ENCODE data around the gene DTX1. TPM values are rescaled to one million over a fixed set of nuclear protein-coding genes. Genes with fewer than 3 reads are reported as not detected.

The DTX1 gene
- total and polyA plus RNA-seq, 2 donors (not counting 1 experiment from before 2014, with no cell fraction given): 47.0 to 49.5 TPM

- peak; percentile 19 for DNase-seq
- intact Hi-C loops (cut with micrococcal nuclease): no loop called here
- no peak for ATAC-seq (ENCODE audit: low read depth)
- TF ChIP-seq EZH2 (IDR thresholded peaks at IDR 0.05; ENCODE audit: borderline replicate concordance, insufficient read depth, low read depth, low read length, poor library complexity, severe bottlenecking) (no peak), CTCF (IDR thresholded peaks at IDR 0.05) (no peak)
- Mint-ChIP-seq H3K9me3 (ENCODE audit: insufficient read depth) (no peaks in the 10 kb centered on the region), H3K27me3 (no peaks in the 10 kb centered on the region), H3K4me3 (peak overlapping the region; percentile 19), H3K27ac (peak overlapping the region; percentile 81), H3K4me1 (peaks cover 90% of the 10 kb centered on the region)
- H3K4me1 ChIP-seq (ENCODE audit: control insufficient read depth in 2 of 2, insufficient read depth in 2 of 2, low read length in 2 of 2): peaks cover 90 to 96% of the 10 kb centered on the region in 2 donors
- no peaks in the 10 kb centered on the region for H3K9me3 ChIP-seq (ENCODE audit: control extremely low read depth in 1 of 3, control insufficient read depth in 2 of 3, insufficient read depth in 1 of 3, low read length in 2 of 3)
- H3K4me3 ChIP-seq (ENCODE audit: control extremely low read depth in 1 of 5, extremely low read depth in 1 of 5, insufficient read depth in 1 of 5, low read depth in 2 of 5, low read length in 4 of 5): no peak overlapping the region
- 19% methylated on average over 9 of the region's 13 CpGs for WGBS (ENCODE audit: insufficient coverage)
- H3K27ac ChIP-seq (ENCODE audit: low read length in 2 of 2): peak overlapping the region; percentile 37 to 77
- H2AFZ ChIP-seq (ENCODE audit: insufficient read depth, low read depth, low read length, poor library complexity, severe bottlenecking): no peak overlapping the region
- CTCF ChIA-PET: interaction anchor here (0.5 to 14.5 kb wide), 10 partner anchors 7 to 86 kb away, joined by 3 to 359 read pairs (median 5); partner anchors contain the start of gene DTX1
- H3K79me2 ChIP-seq (ENCODE audit: control insufficient read depth, insufficient read depth, low read length): peaks cover 27% of the 10 kb centered on the region
- no peaks in the 10 kb centered on the region for H3K27me3 ChIP-seq (replicated peaks in 1 of 4; ENCODE audit: control extremely low read depth in 1 of 4, control insufficient read depth in 3 of 4, insufficient read depth in 4 of 4, low read length in 3 of 4)
- H3K4me2 ChIP-seq (replicated peaks; ENCODE audit: low read depth, low read length, poor library complexity, severe bottlenecking): peak overlapping the region; percentile 60
- peaks cover 0 to 1% of the 10 kb centered on the region in 2 experiments for H3K36me3 ChIP-seq (replicated peaks in 1 of 2; ENCODE audit: control extremely low read depth in 1 of 2, control insufficient read depth in 1 of 2, extremely low read depth in 1 of 2, insufficient read depth in 2 of 2, low read length in 1 of 2)
- POLR2A ChIA-PET: interaction anchor here (0.7 to 1.5 kb wide), 3 partner anchors 27 to 106 kb away, joined by 3 to 6 read pairs (median 3); no protein-coding TSS in a partner anchor
- H4K20me1 ChIP-seq (ENCODE audit: control insufficient read depth, insufficient read depth, low read length, poor library complexity, severe bottlenecking): no peaks in the 10 kb centered on the region
- no peak overlapping the region for H3K9ac ChIP-seq (ENCODE audit: low read length)
Measured at GRCh38 chr12:113088971-113089756, 32.6 kb downstream of the DTX1 start.

- H3K9me3 ChIP-seq (ENCODE audit: control extremely low read depth in 1 of 3, control insufficient read depth in 2 of 3, insufficient read depth in 1 of 3, low read length in 2 of 3): no peaks in the 10 kb centered on the region
- peaks cover 83 to 89% of the 10 kb centered on the region in 2 donors for H3K4me1 ChIP-seq (ENCODE audit: control insufficient read depth in 2 of 2, insufficient read depth in 2 of 2, low read length in 2 of 2)
- H3K9ac ChIP-seq (ENCODE audit: low read length): no peak overlapping the region
- peaks cover 20% of the 10 kb centered on the region for H3K79me2 ChIP-seq (ENCODE audit: control insufficient read depth, insufficient read depth, low read length)
- H3K27me3 Mint-ChIP-seq: no peaks in the 10 kb centered on the region
- H3K9me3 Mint-ChIP-seq (ENCODE audit: insufficient read depth): no peaks in the 10 kb centered on the region
- H3K27me3 ChIP-seq (replicated peaks in 1 of 4; ENCODE audit: control extremely low read depth in 1 of 4, control insufficient read depth in 3 of 4, insufficient read depth in 4 of 4, low read length in 3 of 4): no peaks in the 10 kb centered on the region
- intact Hi-C loops (cut with micrococcal nuclease): loop anchor here (1.0 to 5.0 kb wide), 2 partner anchors 15 to 42 kb away; no protein-coding TSS in a partner anchor
- DNase-seq (peak; percentile 19), ATAC-seq (ENCODE audit: low read depth) (no peak)
- H3K4me1 Mint-ChIP-seq: peaks cover 84% of the 10 kb centered on the region
- no peaks in the 10 kb centered on the region for H4K20me1 ChIP-seq (ENCODE audit: control insufficient read depth, insufficient read depth, low read length, poor library complexity, severe bottlenecking)
- ChIA-PET POLR2A (interaction anchor here (1.0 to 1.5 kb wide), 2 partner anchors 28 to 133 kb away, joined by 3 to 4 read pairs; no protein-coding TSS in a partner anchor), CTCF (interaction anchor here (0.5 to 14.5 kb wide), 11 partner anchors 8 to 85 kb away, joined by 3 to 359 read pairs (median 5); partner anchors contain the start of gene DTX1)
- H3K36me3 ChIP-seq (replicated peaks in 1 of 2; ENCODE audit: control extremely low read depth in 1 of 2, control insufficient read depth in 1 of 2, extremely low read depth in 1 of 2, insufficient read depth in 2 of 2, low read length in 1 of 2): peaks cover 0 to 2% of the 10 kb centered on the region in 2 experiments
- TF ChIP-seq CTCF (IDR thresholded peaks at IDR 0.05) (no peak), EZH2 (IDR thresholded peaks at IDR 0.05; ENCODE audit: borderline replicate concordance, insufficient read depth, low read depth, low read length, poor library complexity, severe bottlenecking) (no peak)
- H3K4me3 ChIP-seq (ENCODE audit: control extremely low read depth in 1 of 5, extremely low read depth in 1 of 5, insufficient read depth in 1 of 5, low read depth in 2 of 5, low read length in 4 of 5): no peak overlapping the region
- peak overlapping the region; percentile 82 for H3K4me2 ChIP-seq (replicated peaks; ENCODE audit: low read depth, low read length, poor library complexity, severe bottlenecking)
- peak overlapping the region; percentile 37 to 77 for H3K27ac ChIP-seq (ENCODE audit: low read length in 2 of 2)
- peak overlapping the region; percentile 81 for H3K27ac Mint-ChIP-seq
- H3K4me3 Mint-ChIP-seq: peak overlapping the region; percentile 58
- H2AFZ ChIP-seq (ENCODE audit: insufficient read depth, low read depth, low read length, poor library complexity, severe bottlenecking): no peak overlapping the region
Measured at GRCh38 chr12:113089839-113090238, 33.3 kb downstream of the DTX1 start.
